Mucosa of stomach (tissue), 1 donor: Measurements from ENCODE around the gene ATP11A.

Experiments used
- H3K27me3 ChIP-seq: one replicate; pipeline ENCODE4 v1.7.0; 2013; ENCODE audit warnings: mild to moderate bottlenecking, low read length; ENCODE audit not compliant: control insufficient read depth, insufficient read depth
- H3K36me3 ChIP-seq: one replicate; pipeline ENCODE4 v1.7.0; 2013; ENCODE audit warnings: low read length; ENCODE audit not compliant: control insufficient read depth, insufficient read depth
- H3K4me1 ChIP-seq: one replicate; pipeline ENCODE4 v1.7.0; 2013; ENCODE audit warnings: mild to moderate bottlenecking, low read length; ENCODE audit not compliant: control insufficient read depth, insufficient read depth
- H3K4me3 ChIP-seq: one replicate; pipeline ENCODE4 v1.7.0; 2013; ENCODE audit warnings: low read length
- H3K9ac ChIP-seq: one replicate; pipeline ENCODE4 v1.7.0; 2013; ENCODE audit warnings: mild to moderate bottlenecking, low read length, moderate library complexity
- H3K9me3 ChIP-seq: one replicate; pipeline ENCODE4 v1.7.0; 2013; ENCODE audit warnings: mild to moderate bottlenecking, low read length, moderate library complexity; ENCODE audit not compliant: control insufficient read depth
- donor health status: Pancreatic carcinoma.

Gene ATP11A

GRCh38 chr13:112826565-112826964, 136.7 kb downstream of the ATP11A start:
- H3K27me3 ChIP-seq = no peaks in the 10 kb centered on the region
- no peaks in the 10 kb centered on the region for H3K4me1 ChIP-seq
- H3K36me3 ChIP-seq = no peaks in the 10 kb centered on the region
- no peaks in the 10 kb centered on the region for H3K9me3 ChIP-seq
- H3K9ac ChIP-seq = no peak overlapping the region
- no peak overlapping the region for H3K4me3 ChIP-seq

- no peaks in the 10 kb centered on the region for H3K4me1 ChIP-seq
- no peaks in the 10 kb centered on the region for H3K9me3 ChIP-seq
- no peak overlapping the region for H3K4me3 ChIP-seq
- H3K9ac ChIP-seq = no peak overlapping the region
- H3K27me3 ChIP-seq = no peaks in the 10 kb centered on the region
- peaks cover 10% of the 10 kb centered on the region for H3K36me3 ChIP-seq
Measured at GRCh38 chr13:112828082-112828699, 138.4 kb downstream of the ATP11A start.

DNA sequence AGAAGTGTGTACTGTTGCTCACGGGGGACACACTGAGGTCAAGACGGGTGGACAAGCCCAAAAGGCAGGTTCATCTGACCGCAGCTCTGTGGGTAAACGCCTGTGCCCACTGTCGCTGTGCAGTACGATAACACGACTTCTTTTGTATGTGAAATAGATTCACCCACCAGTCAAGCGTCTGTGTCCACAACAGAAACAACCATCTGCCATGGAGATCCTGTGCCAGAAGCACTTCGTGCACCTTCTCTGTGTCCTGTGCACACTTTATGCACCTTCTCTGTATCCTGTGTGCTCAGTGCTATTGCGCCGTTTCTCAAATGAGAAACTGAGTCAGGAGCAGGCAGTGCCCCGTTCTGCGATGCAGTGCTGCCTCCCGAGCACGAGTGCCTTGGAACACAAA, 138.9 kb downstream of the ATP11A start:
- H3K36me3 ChIP-seq = peaks cover 10% of the 10 kb centered on the region

GRCh38 chr13:112831196-112831595, 141.4 kb downstream of the ATP11A start:
- Histone ChIP-seq H3K9me3 (no peaks in the 10 kb centered on the region), H3K9ac (no peak overlapping the region), H3K27me3 (no peaks in the 10 kb centered on the region), H3K4me3 (no peak overlapping the region), H3K4me1 (no peaks in the 10 kb centered on the region), H3K36me3 (peaks cover 10% of the 10 kb centered on the region)

More for the DNA sequence above, 138.9 kb downstream of the ATP11A start:
- no peak overlapping the region for H3K4me3 ChIP-seq
- no peaks in the 10 kb centered on the region for H3K4me1 ChIP-seq
- H3K27me3 ChIP-seq = no peaks in the 10 kb centered on the region
- H3K9ac ChIP-seq = no peak overlapping the region
- no peaks in the 10 kb centered on the region for H3K9me3 ChIP-seq

DNA sequence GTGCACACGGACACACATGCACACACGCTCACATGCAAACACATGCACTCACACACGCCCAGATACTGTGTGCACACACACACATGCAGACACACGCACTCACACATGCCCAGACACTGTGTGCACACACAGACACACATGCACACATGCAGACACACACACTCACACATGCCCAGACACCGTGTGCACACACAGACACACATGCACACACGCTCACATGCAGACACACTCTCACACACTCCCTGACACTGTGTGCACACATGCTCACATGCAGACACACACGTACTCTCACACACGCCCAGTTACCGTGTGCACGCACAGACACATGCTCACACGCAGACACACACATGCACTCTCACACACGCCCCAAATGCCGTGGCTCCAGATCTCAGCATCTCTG, 142.0 kb downstream of the ATP11A start:
- H3K27me3 ChIP-seq = no peaks in the 10 kb centered on the region
- peaks cover 10% of the 10 kb centered on the region for H3K36me3 ChIP-seq
- H3K9ac ChIP-seq = no peak overlapping the region
- no peak overlapping the region for H3K4me3 ChIP-seq
- H3K4me1 ChIP-seq = no peaks in the 10 kb centered on the region
- no peaks in the 10 kb centered on the region for H3K9me3 ChIP-seq

DNA sequence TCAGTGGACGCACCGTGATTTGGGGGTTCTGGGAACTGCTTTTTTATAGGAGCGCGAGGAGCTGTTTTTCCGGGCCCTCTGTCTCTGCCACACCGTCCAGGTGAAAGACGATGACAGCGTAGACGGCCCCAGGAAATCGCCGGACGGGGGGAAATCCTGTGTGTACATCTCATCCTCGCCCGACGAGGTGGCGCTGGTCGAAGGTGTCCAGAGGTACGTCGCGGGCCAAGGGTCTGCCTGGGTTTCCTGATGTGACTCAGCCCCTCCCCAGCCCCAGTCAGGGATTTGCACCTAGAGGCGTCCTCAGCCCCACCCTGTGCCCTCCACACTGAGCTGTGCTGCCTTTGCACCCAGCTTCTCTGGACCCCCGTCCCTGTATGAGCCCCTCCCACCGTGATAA, 143.0 kb downstream of the ATP11A start:
- no peaks in the 10 kb centered on the region for H3K4me1 ChIP-seq
- H3K4me3 ChIP-seq = no peak overlapping the region
- H3K9ac ChIP-seq = no peak overlapping the region
- peaks cover 10% of the 10 kb centered on the region for H3K36me3 ChIP-seq
- no peaks in the 10 kb centered on the region for H3K9me3 ChIP-seq
- H3K27me3 ChIP-seq = no peaks in the 10 kb centered on the region

- Histone ChIP-seq H3K4me3 (no peak overlapping the region), H3K4me1 (no peaks in the 10 kb centered on the region), H3K27me3 (no peaks in the 10 kb centered on the region), H3K36me3 (peaks cover 10% of the 10 kb centered on the region), H3K9me3 (no peaks in the 10 kb centered on the region), H3K9ac (no peak overlapping the region)
Measured at GRCh38 chr13:112833551-112834257, 143.9 kb downstream of the ATP11A start.

DNA sequence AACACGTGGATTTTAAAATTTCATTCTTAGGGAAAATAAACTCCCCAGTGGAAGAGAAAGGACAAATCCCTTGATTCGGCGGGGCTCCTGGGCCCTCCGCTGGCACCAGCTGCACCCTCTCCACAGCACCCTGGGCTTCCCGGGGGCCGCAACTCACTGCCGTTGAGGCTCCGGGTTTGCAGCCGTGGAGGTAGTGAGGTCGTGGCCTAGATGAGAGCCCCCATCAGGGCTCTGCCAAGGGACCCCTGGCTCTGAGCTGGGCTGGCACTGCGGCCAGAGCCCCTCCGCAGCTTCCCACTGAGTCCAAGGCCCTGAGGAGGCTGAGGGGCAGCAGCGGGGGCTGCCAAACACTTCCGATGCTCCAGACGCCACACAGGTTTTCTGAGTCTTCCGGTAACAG, 145.5 kb downstream of the ATP11A start:
- H3K4me1 ChIP-seq = no peaks in the 10 kb centered on the region
- no peak overlapping the region for H3K9ac ChIP-seq
- no peaks in the 10 kb centered on the region for H3K27me3 ChIP-seq
- H3K4me3 ChIP-seq = no peak overlapping the region
- H3K36me3 ChIP-seq = peaks cover 10% of the 10 kb centered on the region
- H3K9me3 ChIP-seq = no peaks in the 10 kb centered on the region

DNA sequence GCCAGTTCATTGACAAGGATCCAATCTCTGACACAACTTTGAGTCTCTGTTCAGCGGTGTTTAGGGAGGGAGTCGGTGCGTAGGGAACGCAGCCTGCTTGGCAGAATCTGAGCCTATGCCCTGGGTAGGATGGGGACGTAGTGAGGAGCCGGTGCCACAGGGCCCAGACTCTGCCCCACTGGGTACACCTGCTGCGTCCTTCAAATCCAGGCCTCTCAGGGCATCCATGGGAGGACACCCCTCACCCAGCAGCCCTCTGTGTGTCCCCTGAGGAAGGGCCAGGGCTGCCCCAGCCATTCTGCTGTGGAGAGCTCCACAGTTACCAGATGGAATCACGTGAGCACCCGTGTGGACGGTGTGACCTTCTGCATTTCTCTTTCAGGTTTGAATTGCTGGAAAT, 146.0 kb downstream of the ATP11A start:
- H3K36me3 ChIP-seq = peaks cover 10% of the 10 kb centered on the region
- no peak overlapping the region for H3K9ac ChIP-seq
- H3K4me3 ChIP-seq = no peak overlapping the region
- H3K4me1 ChIP-seq = no peaks in the 10 kb centered on the region
- no peaks in the 10 kb centered on the region for H3K9me3 ChIP-seq
- H3K27me3 ChIP-seq = no peaks in the 10 kb centered on the region

DNA sequence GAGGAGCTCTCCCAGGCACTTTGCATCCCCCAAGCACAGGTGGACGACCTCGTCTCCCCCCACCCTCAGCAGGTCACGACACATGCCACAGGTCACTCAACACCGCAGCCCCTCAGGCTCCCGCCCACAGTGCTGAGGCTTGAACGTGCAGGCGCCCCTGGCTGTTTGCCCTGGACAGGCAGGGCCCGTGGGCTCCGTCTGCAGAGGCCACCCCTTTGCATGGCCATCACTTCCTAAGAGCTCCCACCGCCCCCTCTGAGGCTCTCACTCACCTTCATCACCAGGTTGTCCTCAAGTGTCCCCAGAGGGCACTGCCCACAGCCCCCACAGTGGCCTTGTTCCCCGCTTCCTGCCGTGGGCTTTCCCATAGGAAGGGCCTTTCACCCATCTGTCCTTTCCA, 147.1 kb downstream of the ATP11A start:
- Histone ChIP-seq H3K4me3 (no peak overlapping the region), H3K4me1 (no peaks in the 10 kb centered on the region), H3K9me3 (no peaks in the 10 kb centered on the region), H3K9ac (no peak overlapping the region), H3K27me3 (no peaks in the 10 kb centered on the region), H3K36me3 (peaks cover 10% of the 10 kb centered on the region)

DNA sequence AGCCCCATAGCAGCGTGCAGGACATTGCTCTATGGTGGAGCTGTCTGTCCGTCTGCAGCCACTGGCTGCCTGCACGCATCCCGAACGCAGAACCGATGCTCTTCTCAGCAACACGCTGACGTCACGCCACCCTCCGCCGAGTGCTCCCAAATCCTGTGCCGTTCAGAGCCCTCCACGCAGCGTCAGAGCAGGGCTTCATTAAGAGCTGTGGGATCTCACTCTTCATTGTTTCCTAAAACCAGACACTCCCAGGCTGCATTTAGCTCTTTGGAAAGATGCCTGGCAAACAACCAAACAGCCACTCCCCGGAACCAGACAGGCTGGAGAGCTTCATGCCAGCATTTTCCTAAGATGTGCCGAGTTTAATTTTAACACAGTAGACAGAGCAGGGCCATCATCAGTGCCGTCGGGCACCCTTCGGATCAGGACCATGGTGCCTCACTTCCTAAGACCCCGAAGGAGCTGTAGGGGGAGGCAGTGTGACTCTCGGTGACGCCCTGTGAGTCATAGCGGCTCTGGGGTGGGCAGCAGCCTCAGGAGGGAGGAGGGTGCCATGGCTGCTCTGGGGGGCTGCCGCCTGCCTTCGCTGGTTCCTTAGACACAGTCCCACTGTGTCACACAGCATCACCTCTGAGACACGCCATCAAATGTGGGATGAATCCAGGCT, 147.7 kb downstream of the ATP11A start:
- Histone ChIP-seq H3K36me3 (peaks cover 5% of the 10 kb centered on the region), H3K4me3 (no peak overlapping the region), H3K9ac (no peak overlapping the region)

DNA sequence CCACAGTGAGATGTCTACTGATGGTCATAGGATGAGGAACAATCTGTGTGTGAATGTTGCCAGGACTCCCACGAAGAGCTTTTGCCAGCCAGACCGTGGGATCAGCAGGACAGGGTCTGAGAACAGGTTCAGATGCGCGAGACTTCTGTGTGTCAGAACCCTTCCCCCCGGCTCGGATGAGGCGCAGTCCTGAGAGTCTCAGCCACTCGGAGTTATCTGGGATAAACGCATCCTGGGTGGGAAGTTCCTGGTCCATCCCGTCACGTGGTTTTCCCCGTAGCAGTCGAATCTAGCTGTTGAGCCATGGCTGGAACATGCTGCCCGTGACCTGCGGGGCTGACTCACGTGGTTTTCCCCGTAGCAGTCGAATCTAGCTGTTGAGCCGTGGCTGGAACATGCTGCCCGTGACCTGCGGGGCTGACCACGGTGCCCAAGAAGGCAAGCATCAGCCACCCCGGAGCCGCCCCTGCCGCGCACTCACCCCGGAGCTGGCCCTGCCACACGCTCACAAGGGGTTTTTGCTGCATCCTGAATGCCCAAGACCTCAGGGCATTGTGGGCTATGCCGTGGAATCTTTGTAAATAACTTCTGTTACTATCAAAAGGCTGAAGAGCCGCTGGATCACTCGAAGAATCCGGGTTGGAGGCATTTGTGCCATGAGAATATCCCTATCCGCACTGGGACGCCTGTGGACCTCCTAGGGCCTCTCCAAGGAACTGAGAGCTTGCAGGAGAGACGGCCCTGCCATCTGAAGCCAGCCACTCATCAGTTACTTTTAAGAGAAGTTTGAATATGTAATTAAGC, 148.4 kb downstream of the ATP11A start:
- Histone ChIP-seq H3K9ac (no peak overlapping the region), H3K36me3 (no peaks in the 10 kb centered on the region), H3K4me1 (no peaks in the 10 kb centered on the region), H3K4me3 (no peak overlapping the region), H3K27me3 (no peaks in the 10 kb centered on the region), H3K9me3 (no peaks in the 10 kb centered on the region)

More for the DNA sequence above, 147.7 kb downstream of the ATP11A start:
- no peaks in the 10 kb centered on the region for H3K27me3 ChIP-seq
- no peaks in the 10 kb centered on the region for H3K4me1 ChIP-seq
- H3K9me3 ChIP-seq = no peaks in the 10 kb centered on the region
